CD4-positive, alpha-beta T cell (primary cell): ENCODE data around the gene ABL1. TPM values are rescaled to one million over a fixed set of nuclear protein-coding genes. Genes with fewer than 3 reads are reported as not detected.
"Not testable (repeated sequence)": the region's sequence is repeated elsewhere in the genome, so short reads cannot be mapped to it uniquely, and the experiment has no call there.

Source experiments
- ATAC-seq: fragments of 200-7000 bp; cut with Tn5 transposase; one replicate; pipeline ENCODE4 v1.10.0; 2022; ENCODE audit warnings: mild to moderate bottlenecking; ENCODE audit not compliant: poor library complexity
- CTCF ChIA-PET: fragments of 350-600 bp; sonication (Branson Sonifier 250); formaldehyde crosslinking; loops from one replicate; lab custom pipeline; 2021; ENCODE audit warnings: antibody characterized with exemption, inconsistent platforms; lab: Charles Lee
- POLR2A ChIA-PET: fragments of 350-600 bp; sonication (Branson Sonifier 250); formaldehyde crosslinking; loops from one replicate; lab custom pipeline; 2021; ENCODE audit warnings: antibody characterized with exemption, inconsistent platforms; lab: Charles Lee
- DNase-seq, 14 experiments: peaks; one replicate each; pipeline ENCODE4 v3.0.0-alpha.2; 2013 to 2020; ENCODE audit warnings: mixed read lengths in 2 of 14
- H3K27ac ChIP-seq, 2 donors: one replicate each; pipeline versions ENCODE4 v1.5.1 to v1.7.0; 2013; ENCODE audit warnings: low read length in 2 of 2, low read depth in 1 of 2, mild to moderate bottlenecking in 1 of 2
- H3K27me3 ChIP-seq, 2 experiments: 1 replicate in 1 of 2; 2 replicates in 1 of 2; pipeline versions ENCODE4 v1.6.1 to v1.7.0; 2013; ENCODE audit warnings: low read length in 2 of 2, control low read depth in 1 of 2, mild to moderate bottlenecking in 1 of 2, moderate library complexity in 1 of 2; ENCODE audit not compliant: insufficient read depth in 2 of 2, control insufficient read depth in 1 of 2
- H3K36me3 ChIP-seq: one replicate; pipeline ENCODE4 v1.6.1; 2013; ENCODE audit warnings: low read length, control low read depth; ENCODE audit not compliant: insufficient read depth
- H3K4me1 ChIP-seq: one replicate; pipeline ENCODE4 v1.6.1; 2013; ENCODE audit warnings: low read length, control low read depth; ENCODE audit not compliant: insufficient read depth
- H3K4me3 ChIP-seq: one replicate; pipeline ENCODE4 v1.5.1; 2013; ENCODE audit warnings: mild to moderate bottlenecking, low read length, moderate library complexity
- H3K9me3 ChIP-seq, 2 experiments: 1 replicate in 1 of 2; 2 replicates in 1 of 2; pipeline versions ENCODE4 v1.6.1 to v1.7.0; 2013; ENCODE audit warnings: low read length in 2 of 2, mild to moderate bottlenecking in 2 of 2, control low read depth in 1 of 2, moderate library complexity in 1 of 2; ENCODE audit not compliant: control insufficient read depth in 1 of 2, insufficient read depth in 1 of 2
- H3K27ac Mint-ChIP-seq: one replicate; pipeline ENCODE4 v1.8.0; 2020; ENCODE audit warnings: mixed read lengths
- H3K27me3 Mint-ChIP-seq: one replicate; pipeline ENCODE4 v1.8.0; 2021; ENCODE audit warnings: mixed read lengths
- H3K36me3 Mint-ChIP-seq: one replicate; pipeline ENCODE4 v1.8.0; 2021; ENCODE audit warnings: low read depth, mixed read lengths
- H3K4me1 Mint-ChIP-seq: one replicate; pipeline ENCODE4 v1.8.0; 2021; ENCODE audit warnings: low read depth, mixed read lengths
- H3K4me3 Mint-ChIP-seq: one replicate; pipeline ENCODE4 v1.8.0; 2020; ENCODE audit warnings: mild to moderate bottlenecking, mixed read lengths
- H3K9me3 Mint-ChIP-seq: one replicate; pipeline ENCODE4 v1.8.0; 2020; ENCODE audit warnings: mixed read lengths
- intact Hi-C, 2 experiments: fragments of 100-400 bp; cut with DNase I in 1 of 2; cut with micrococcal nuclease in 1 of 2; formaldehyde crosslinking; loops; one replicate each; pipeline versions ENCODE4 v1.15.1 to v1.9.0; 2023 to 2025; cut with DNase I, micrococcal nuclease
- total RNA-seq, 174 experiments: library from RNA in 2 of 174; stranded (reverse) in 2 of 174; gene quantifications; one replicate each; pipeline ENCODE4 v1.2.3 and lab custom pipeline; 2021 to 2026
- TF ChIP-seq, protein P1 (sequence below): fragments of 200-600 bp; IDR thresholded peaks from one replicate; pipeline ENCODE4 v1.8.0; 2022; ENCODE audit warnings: antibody characterized with exemption, mild to moderate bottlenecking

The ABL1 gene
- total RNA-seq, 2 experiments from 2014 or later, result 29.8 to 33.7 TPM

DNA sequence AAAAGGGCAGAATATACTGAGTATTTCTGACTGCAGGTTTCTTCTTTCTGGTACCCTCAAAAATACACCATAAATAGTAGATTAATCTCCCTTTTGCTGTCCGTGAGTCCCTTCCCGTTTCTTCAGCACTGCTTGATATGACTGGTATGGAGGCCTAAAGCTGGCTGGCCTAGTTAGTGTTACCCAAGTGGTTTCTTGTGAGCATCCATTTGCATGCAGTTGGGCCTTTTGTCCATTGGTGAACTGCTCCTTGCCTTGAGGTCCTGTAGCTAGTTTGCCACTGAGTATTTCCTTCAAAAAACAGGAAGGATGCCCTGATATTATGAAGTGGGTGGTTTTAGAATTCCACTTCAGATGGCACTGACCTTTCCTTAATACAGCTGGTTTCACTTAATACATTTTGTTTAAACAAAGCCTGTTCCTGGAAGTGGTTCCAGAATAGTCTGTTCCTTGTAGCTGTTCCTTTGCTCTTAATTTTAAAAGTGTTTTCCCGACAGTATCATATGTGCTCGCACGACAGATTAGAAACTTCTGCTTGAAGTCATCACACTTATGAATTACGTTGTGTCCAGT is 40.0 kb upstream of the ABL1 start:
- H3K4me1 ChIP-seq, result no peaks in the 10 kb centered on the region
- DNase-seq (no peak), ATAC-seq (no peak)
- peaks cover 0 to 2% of the 10 kb centered on the region in 2 experiments for H3K9me3 ChIP-seq
- intact Hi-C loops, result no loop called here
- POLR2A ChIA-PET, result no interaction called here
- no peaks in the 10 kb centered on the region for H3K36me3 ChIP-seq
- CTCF ChIA-PET, result no interaction called here
- Mint-ChIP-seq H3K4me3 (no peak overlapping the region), H3K27ac (no peak overlapping the region), H3K27me3 (no peaks in the 10 kb centered on the region), H3K4me1 (no peaks in the 10 kb centered on the region), H3K36me3 (no peaks in the 10 kb centered on the region), H3K9me3 (peaks cover 2% of the 10 kb centered on the region)
- H3K27me3 ChIP-seq, result no peaks in the 10 kb centered on the region
- no peak overlapping the region for H3K4me3 ChIP-seq
- TF ChIP-seq, protein P1, sequence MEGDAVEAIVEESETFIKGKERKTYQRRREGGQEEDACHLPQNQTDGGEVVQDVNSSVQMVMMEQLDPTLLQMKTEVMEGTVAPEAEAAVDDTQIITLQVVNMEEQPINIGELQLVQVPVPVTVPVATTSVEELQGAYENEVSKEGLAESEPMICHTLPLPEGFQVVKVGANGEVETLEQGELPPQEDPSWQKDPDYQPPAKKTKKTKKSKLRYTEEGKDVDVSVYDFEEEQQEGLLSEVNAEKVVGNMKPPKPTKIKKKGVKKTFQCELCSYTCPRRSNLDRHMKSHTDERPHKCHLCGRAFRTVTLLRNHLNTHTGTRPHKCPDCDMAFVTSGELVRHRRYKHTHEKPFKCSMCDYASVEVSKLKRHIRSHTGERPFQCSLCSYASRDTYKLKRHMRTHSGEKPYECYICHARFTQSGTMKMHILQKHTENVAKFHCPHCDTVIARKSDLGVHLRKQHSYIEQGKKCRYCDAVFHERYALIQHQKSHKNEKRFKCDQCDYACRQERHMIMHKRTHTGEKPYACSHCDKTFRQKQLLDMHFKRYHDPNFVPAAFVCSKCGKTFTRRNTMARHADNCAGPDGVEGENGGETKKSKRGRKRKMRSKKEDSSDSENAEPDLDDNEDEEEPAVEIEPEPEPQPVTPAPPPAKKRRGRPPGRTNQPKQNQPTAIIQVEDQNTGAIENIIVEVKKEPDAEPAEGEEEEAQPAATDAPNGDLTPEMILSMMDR, result no peak
- H3K27ac ChIP-seq, result no peak overlapping the region

DNA sequence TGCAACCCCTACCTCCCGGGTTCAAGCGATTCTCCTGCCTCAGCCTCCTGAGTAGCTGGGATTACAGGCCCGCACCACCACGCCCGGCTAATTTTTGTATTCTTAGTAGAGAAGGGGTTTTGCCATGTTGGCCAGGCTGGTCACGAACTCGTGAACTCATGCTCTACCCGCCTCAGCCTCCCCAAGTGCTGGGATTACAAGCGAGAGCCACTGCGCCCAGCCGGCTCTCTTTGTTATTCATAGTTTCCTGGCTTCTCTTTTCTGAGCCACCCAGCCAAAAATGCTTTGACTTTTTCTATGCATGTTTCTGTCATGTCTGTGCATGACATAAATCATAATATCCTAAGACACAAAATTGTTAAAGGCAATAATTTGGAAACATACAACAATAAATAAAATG is 31.9 kb upstream of the ABL1 start:
- H3K9me3 Mint-ChIP-seq, H3K9me3 ChIP-seq, POLR2A ChIA-PET, H3K4me3 Mint-ChIP-seq, H3K27ac Mint-ChIP-seq, H3K36me3 Mint-ChIP-seq, H3K4me1 ChIP-seq, ATAC-seq, H3K4me1 Mint-ChIP-seq, H3K4me3 ChIP-seq, DNase-seq, intact Hi-C loops, H3K36me3 ChIP-seq, H3K27me3 Mint-ChIP-seq, H3K27ac ChIP-seq, H3K27me3 ChIP-seq: not testable (repeated sequence)
- CTCF ChIA-PET, result interaction anchor here (0.9 kb wide), 1 partner anchor 105 kb away, joined by 3 read pairs; no protein-coding TSS in a partner anchor

DNA sequence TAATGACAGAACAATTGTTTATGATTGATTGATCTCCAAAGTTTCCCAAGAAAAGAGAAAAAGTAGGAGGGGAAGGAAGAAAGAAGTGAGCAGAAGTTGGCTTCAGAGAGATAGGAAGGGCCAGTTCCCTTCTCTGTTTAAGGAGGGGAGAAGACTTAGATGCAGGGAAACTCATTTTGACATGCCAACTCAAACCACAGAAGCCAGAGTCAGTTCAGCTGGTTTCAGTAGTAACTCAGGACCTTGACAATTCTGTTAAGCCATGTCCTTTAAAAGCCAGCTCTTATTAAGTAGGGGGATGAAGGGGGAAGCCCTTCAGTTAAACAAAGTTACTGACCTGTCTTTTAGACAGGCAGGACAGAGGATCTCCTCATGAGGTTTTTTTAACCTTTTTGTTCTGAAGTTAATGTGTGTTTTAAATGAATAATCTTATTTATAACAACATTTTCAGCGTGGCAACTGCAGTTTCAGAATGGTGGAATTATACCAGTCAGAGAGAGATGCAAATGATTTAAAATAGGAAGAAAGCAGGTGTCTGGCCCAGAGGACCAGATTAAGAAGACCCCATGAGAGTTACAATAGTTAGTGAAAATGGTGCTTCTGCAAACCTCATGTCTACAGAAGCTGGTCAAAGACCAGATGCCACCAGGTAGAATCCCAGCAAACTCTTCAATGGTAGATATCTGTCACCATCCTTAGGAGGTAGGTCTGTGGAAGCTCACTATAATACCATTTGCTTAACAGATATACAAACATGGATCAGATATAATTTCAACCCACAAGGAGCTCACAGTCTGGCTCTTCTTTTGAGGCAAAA is 29.3 kb upstream of the ABL1 start:
- no peaks in the 10 kb centered on the region for H3K27me3 ChIP-seq
- TF ChIP-seq, protein P1, result no peak
- ATAC-seq (no peak), DNase-seq (no peak)
- Mint-ChIP-seq H3K27ac (no peak overlapping the region), H3K36me3 (no peaks in the 10 kb centered on the region), H3K4me3 (no peak overlapping the region), H3K27me3 (no peaks in the 10 kb centered on the region), H3K4me1 (peaks cover 4% of the 10 kb centered on the region), H3K9me3 (no peaks in the 10 kb centered on the region)
- no peak overlapping the region for H3K4me3 ChIP-seq
- ChIA-PET CTCF (no interaction called here), POLR2A (no interaction called here)
- H3K9me3 ChIP-seq, result no peaks in the 10 kb centered on the region
- no peaks in the 10 kb centered on the region for H3K36me3 ChIP-seq
- H3K27ac ChIP-seq, result no peak overlapping the region
- intact Hi-C loops, result no loop called here
- H3K4me1 ChIP-seq, result no peaks in the 10 kb centered on the region
